Type B pancreatic cell (in vitro differentiated cells): ENCODE measurements around the gene TMEM41B. TPM values are rescaled to one million over a fixed set of nuclear protein-coding genes. Genes with fewer than 3 reads are reported as not detected.
A peak's percentile ranks its signal among the peaks of the same experiment; 100 is the strongest.

Experiments used
- DNase-seq: peaks from one replicate; pipeline ENCODE4 v3.0.0; 2021; ENCODE audit warnings: mixed read lengths; ENCODE audit not compliant: unreplicated experiment; ENCODE audit errors: extremely low spot score
- H3K27ac Mint-ChIP-seq: 2 replicates; pipeline ENCODE4 v1.8.0; 2021; ENCODE audit warnings: mild to moderate bottlenecking, mixed read lengths
- H3K27me3 Mint-ChIP-seq: 2 replicates; pipeline ENCODE4 v1.8.0; 2021; ENCODE audit warnings: mixed read lengths
- H3K36me3 Mint-ChIP-seq: 2 replicates; pipeline ENCODE4 v1.8.0; 2021; ENCODE audit warnings: mixed read lengths
- H3K4me1 Mint-ChIP-seq: one replicate; pipeline ENCODE4 v1.8.0; 2021; ENCODE audit warnings: mixed read lengths; ENCODE audit not compliant: unreplicated experiment
- H3K4me3 Mint-ChIP-seq: 2 replicates; pipeline ENCODE4 v1.8.0; 2021; ENCODE audit warnings: mild to moderate bottlenecking, mixed read lengths
- H3K9me3 Mint-ChIP-seq: 2 replicates; pipeline ENCODE4 v1.8.0; 2021; ENCODE audit warnings: mixed read lengths
- total RNA-seq: library from RNA; stranded (reverse); gene quantifications from 2 replicates; pipeline ENCODE4 v1.2.1, GENCODE V29; 2021; ENCODE audit warnings: low replicate concordance
- TF ChIP-seq, protein P1 (sequence below): fragments of 200-600 bp; sonication (generic); conservative IDR thresholded peaks from 2 replicates; pipeline ENCODE4 v1.5.0; 2021; ENCODE audit warnings: antibody characterized with exemption, mild to moderate bottlenecking

The TMEM41B gene
- total RNA-seq, 1 donor from 2014 or later, result 46.5 TPM

DNA sequence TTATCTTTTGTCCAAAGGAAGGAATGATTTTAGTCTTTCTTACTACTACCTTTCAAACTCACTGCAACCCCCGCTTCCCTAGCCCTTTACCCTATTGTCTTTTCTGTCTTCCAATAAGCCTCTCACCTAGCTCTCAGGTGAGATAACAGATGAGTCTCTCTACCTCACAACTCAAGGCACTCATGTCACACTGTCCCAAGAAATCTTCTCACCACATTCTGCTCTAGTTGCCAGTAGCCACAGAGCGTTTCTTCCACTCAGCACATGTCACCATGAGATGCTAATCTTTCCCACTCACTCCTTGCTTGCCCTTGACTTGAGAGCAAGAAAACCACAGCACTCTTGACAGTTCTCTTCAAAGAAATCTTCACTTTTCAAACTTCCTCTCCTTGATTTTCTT lies 32.7 kb upstream of the TMEM41B start:
- no peaks in the 10 kb centered on the region for H3K9me3 Mint-ChIP-seq
- TF ChIP-seq, protein P1, sequence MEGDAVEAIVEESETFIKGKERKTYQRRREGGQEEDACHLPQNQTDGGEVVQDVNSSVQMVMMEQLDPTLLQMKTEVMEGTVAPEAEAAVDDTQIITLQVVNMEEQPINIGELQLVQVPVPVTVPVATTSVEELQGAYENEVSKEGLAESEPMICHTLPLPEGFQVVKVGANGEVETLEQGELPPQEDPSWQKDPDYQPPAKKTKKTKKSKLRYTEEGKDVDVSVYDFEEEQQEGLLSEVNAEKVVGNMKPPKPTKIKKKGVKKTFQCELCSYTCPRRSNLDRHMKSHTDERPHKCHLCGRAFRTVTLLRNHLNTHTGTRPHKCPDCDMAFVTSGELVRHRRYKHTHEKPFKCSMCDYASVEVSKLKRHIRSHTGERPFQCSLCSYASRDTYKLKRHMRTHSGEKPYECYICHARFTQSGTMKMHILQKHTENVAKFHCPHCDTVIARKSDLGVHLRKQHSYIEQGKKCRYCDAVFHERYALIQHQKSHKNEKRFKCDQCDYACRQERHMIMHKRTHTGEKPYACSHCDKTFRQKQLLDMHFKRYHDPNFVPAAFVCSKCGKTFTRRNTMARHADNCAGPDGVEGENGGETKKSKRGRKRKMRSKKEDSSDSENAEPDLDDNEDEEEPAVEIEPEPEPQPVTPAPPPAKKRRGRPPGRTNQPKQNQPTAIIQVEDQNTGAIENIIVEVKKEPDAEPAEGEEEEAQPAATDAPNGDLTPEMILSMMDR, result no peak
- H3K4me1 Mint-ChIP-seq, result peaks cover 9% of the 10 kb centered on the region
- no peaks in the 10 kb centered on the region for H3K36me3 Mint-ChIP-seq
- no peak for DNase-seq
- no peaks in the 10 kb centered on the region for H3K27me3 Mint-ChIP-seq
- no peak overlapping the region for H3K4me3 Mint-ChIP-seq
- no peak overlapping the region for H3K27ac Mint-ChIP-seq

DNA sequence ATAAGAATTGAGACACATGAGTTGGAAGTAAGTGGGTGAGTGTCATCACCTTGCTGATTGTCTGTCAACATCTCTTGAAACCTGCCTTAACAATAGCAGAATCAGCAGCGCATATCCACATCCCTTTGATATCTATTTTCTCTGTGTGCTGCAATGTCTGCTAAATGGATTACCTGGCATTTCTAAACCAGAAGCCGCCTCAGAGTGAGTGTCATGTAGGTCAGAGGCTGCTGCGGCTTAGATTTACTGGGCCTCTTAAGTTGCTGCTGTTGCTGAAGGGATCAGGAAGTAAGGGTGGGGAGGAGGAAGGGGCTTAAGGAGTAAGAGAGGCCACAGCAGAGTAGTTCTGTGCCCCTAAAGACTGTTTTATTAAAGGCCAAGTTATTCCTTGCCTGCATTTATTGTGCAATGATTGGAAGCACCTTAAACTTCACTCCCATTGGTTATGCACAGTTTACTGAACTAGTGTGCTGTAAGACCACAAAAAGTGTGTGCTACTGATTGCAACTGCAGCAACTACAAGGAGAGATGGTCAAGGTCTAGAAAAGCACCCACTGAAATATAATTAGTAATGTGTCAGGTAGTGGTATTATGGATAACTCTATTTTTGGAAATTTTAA lies 29.8 kb upstream of the TMEM41B start:
- H3K27ac Mint-ChIP-seq, result peak overlapping the region; percentile 19

DNA sequence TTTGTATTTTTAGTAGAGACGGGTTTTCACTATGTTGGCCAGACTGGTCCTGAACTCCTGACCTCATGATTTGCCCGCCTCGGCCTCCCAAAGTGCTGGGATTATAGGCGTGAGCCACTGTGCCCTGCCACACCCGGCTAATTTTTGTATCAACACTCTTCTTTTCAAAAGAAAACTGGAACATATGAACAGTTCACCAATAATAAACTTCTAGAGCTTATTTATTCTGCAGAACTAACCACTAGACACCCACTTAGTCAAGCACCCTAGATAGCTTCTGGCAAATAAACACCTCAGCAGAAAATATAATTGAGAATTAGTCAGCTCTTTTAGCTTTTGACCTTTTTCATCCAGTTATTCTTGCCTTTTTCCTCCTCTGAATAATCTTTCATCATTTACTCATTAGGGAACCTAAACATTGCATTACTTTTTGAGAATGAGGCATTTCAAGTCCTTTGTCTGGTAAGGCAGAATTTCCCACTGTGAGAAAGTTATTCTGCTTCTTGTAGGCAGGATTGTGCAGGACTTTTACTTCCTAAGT lies 27.3 kb upstream of the TMEM41B start:
- TF ChIP-seq, protein P1, result no peak
- Mint-ChIP-seq H3K9me3 (no peaks in the 10 kb centered on the region), H3K4me3 (no peak overlapping the region), H3K27ac (no peak overlapping the region), H3K36me3 (no peaks in the 10 kb centered on the region), H3K27me3 (no peaks in the 10 kb centered on the region), H3K4me1 (peaks cover 9% of the 10 kb centered on the region)
- DNase-seq, result no peak

More for the DNA sequence above, 29.8 kb upstream of the TMEM41B start:
- TF ChIP-seq, protein P1, result no peak
- Mint-ChIP-seq H3K4me3 (no peak overlapping the region), H3K9me3 (no peaks in the 10 kb centered on the region), H3K27me3 (no peaks in the 10 kb centered on the region), H3K36me3 (no peaks in the 10 kb centered on the region), H3K4me1 (peaks cover 9% of the 10 kb centered on the region)
- DNase-seq, result no peak

DNA sequence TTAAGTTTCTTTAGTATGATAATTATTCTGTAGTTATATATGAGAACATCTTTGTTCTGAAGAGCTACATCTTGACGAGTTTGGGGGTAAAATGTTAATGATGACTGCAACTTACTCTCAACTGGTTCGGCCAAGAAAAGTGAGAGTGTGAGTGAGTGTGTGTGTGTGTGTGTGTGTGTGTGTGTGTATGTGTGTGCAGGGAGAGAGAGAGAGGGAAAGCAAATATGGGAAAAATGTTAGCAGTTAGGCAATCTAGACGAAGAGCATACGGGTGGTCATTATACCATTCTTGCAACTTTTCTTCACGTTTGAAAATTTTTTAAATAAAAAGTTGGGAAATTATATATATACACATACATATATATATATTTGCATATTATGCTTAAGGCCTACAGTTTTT lies 18.3 kb upstream of the TMEM41B start:
- TF ChIP-seq, protein P1, result no peak
- no peaks in the 10 kb centered on the region for H3K27me3 Mint-ChIP-seq
- no peaks in the 10 kb centered on the region for H3K36me3 Mint-ChIP-seq
- H3K4me3 Mint-ChIP-seq, result no peak overlapping the region
- no peaks in the 10 kb centered on the region for H3K9me3 Mint-ChIP-seq
- no peak for DNase-seq
- H3K4me1 Mint-ChIP-seq, result no peaks in the 10 kb centered on the region
- H3K27ac Mint-ChIP-seq, result no peak overlapping the region

DNA sequence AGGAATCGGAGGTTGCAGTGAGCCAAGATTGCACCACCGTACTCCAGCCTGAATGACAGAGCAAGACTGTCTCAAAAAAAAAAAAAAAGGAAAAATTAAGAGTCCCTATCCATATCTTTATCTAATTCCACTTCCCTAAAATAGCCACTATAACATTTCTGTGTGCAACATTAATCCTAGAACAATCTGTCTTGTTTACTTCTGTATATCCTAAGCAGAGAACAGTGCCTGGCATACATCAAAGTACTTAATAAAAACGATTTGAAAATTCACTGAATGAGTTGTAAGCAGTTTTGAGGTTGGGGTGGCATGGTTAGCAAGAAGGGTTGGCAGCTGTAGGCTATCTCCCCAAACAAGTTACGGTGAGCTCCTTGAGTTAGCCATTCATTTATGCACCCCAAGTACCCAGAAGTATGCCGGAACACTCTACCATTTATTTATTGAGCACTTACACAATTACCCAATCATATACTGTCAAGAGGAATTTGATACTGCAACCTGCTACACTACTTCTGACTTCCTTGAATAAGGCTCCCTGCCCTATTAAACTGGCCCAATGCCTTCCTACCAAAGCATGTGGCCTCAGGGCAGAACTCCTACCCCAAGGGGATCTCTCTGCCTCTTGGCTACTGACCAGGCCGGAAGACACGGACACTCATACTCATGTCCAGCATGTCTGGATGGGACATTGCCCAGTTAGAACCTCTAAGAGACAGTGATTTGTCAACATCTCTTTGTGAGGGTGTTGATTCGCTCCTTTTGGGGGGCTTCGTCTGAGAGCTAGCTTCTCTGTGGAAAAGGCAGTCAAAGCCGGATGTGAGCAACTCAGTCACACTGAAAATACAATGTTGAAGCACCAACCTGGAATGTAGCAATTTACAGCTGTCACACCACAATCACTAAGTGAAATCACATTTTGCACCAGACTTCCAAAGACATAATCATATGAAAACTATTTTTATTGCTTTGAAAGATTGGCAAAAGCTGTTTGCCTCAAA lies 16.3 kb upstream of the TMEM41B start:
- TF ChIP-seq, protein P1, result no peak
- peak overlapping the region; percentile 21 for H3K27ac Mint-ChIP-seq

More for the DNA sequence above, 16.3 kb upstream of the TMEM41B start:
- no peaks in the 10 kb centered on the region for H3K27me3 Mint-ChIP-seq
- H3K9me3 Mint-ChIP-seq, result no peaks in the 10 kb centered on the region
- no peaks in the 10 kb centered on the region for H3K4me1 Mint-ChIP-seq
- no peak for DNase-seq
- H3K36me3 Mint-ChIP-seq, result no peaks in the 10 kb centered on the region
- no peak overlapping the region for H3K4me3 Mint-ChIP-seq
